Endothelial cell of umbilical vein (primary cell): Measurements from ENCODE around the gene KDM3A. TPM values are rescaled to one million over a fixed set of nuclear protein-coding genes. Genes with fewer than 3 reads are reported as not detected.

ENCODE experiments used
- BruUV-seq: library from RNA; stranded (reverse); fragments of 400-500 nt; replicated peaks from 2 replicates; lab custom pipeline; 2021; lab: Mats Ljungman, UMichigan
- CTCF ChIA-PET: fragments of 300-600, 350-600 bp; sonication (Branson Sonifier 250); formaldehyde crosslinking; loops from one replicate; lab custom pipeline; 2021; ENCODE audit warnings: antibody characterized with exemption, inconsistent platforms; lab: Charles Lee
- POLR2A ChIA-PET: fragments of 300-600, 350-600 bp; sonication (Branson Sonifier 250); formaldehyde crosslinking; loops from one replicate; lab custom pipeline; 2021; ENCODE audit warnings: antibody characterized with exemption, inconsistent platforms; lab: Charles Lee
- DNase-seq: peaks from one replicate; pipeline ENCODE4 v3.0.0-alpha.2; 2011; ENCODE audit warnings: low read depth, low spot score
- FAIRE-seq: peaks from 2 replicates; lab custom pipeline; 2011; peaks lifted over from hg19 to GRCh38; lab: Jason Lieb, UNC
- H2AFZ ChIP-seq: 2 replicates; pipeline ENCODE4 v1.6.0; 2012; ENCODE audit warnings: low read depth, low read length, control low read depth, inconsistent platforms
- H3K27ac ChIP-seq: 2 replicates; pipeline ENCODE4 v1.5.1; 2011; ENCODE audit warnings: low read depth, mild to moderate bottlenecking, control low read depth, low read length, moderate library complexity; ENCODE audit not compliant: insufficient read depth
- H3K27me3 ChIP-seq, 2 experiments: 2 replicates each; pipeline versions ENCODE4 v1.6.0 to v1.6.1; 2011; ENCODE audit warnings: low read length in 2 of 2, mixed read lengths in 1 of 2; ENCODE audit not compliant: control insufficient read depth in 2 of 2, insufficient read depth in 2 of 2
- H3K36me3 ChIP-seq, 2 experiments: 2 replicates in 1 of 2; 3 replicates in 1 of 2; pipeline ENCODE4 v1.5.1; 2011; ENCODE audit warnings: low read length in 2 of 2, mild to moderate bottlenecking in 1 of 2, moderate library complexity in 1 of 2; ENCODE audit not compliant: control insufficient read depth in 2 of 2, insufficient read depth in 2 of 2; ENCODE audit errors: extremely low read depth in 1 of 2
- H3K4me1 ChIP-seq: 3 replicates; pipeline ENCODE4 v1.5.1; 2011; ENCODE audit warnings: mild to moderate bottlenecking, low read length; ENCODE audit not compliant: control insufficient read depth, insufficient read depth; ENCODE audit errors: extremely low read depth
- H3K4me2 ChIP-seq: 2 replicates; pipeline ENCODE4 v1.6.1; 2011; ENCODE audit warnings: low read length, control low read depth, mixed read lengths; ENCODE audit not compliant: insufficient read depth
- H3K4me3 ChIP-seq, 3 experiments: fragments of 200-600 bp in 1 of 3; sonication (generic), shearing (Covaris generic) in 1 of 3; replicated peaks in 1 of 3; 2 replicates each; pipeline ENCODE4 v1.5.1; 2011 to 2016; ENCODE audit warnings: control low read depth in 3 of 3, low read length in 3 of 3, mild to moderate bottlenecking in 2 of 3, inconsistent platforms in 1 of 3, low read depth in 1 of 3, moderate library complexity in 1 of 3; ENCODE audit not compliant: insufficient read depth in 1 of 3
- H3K79me2 ChIP-seq: 2 replicates; pipeline ENCODE4 v1.6.0; 2012; ENCODE audit warnings: low read length, inconsistent platforms; ENCODE audit not compliant: control insufficient read depth, insufficient read depth
- H3K9ac ChIP-seq: replicated peaks from 2 replicates; pipeline ENCODE3; 2011; ENCODE audit warnings: low read length, control low read depth; ENCODE audit not compliant: insufficient read depth; ENCODE audit errors: extremely low read depth
- H3K9me1 ChIP-seq: replicated peaks from 3 replicates; pipeline ENCODE4 v1.6.0; 2011; ENCODE audit warnings: mild to moderate bottlenecking, low read length; ENCODE audit not compliant: control insufficient read depth, insufficient read depth; ENCODE audit errors: extremely low read depth
- H3K9me3 ChIP-seq: replicated peaks from 2 replicates; pipeline ENCODE4 v1.5.1; 2012; ENCODE audit warnings: low read length, inconsistent platforms; ENCODE audit not compliant: control insufficient read depth, insufficient read depth
- H4K20me1 ChIP-seq: replicated peaks from 2 replicates; pipeline ENCODE3; 2011; ENCODE audit warnings: mild to moderate bottlenecking, low read length; ENCODE audit not compliant: control insufficient read depth, insufficient read depth; ENCODE audit errors: extremely low read depth
- CTCF ChIP-seq, 2 donors: IDR thresholded peaks; 1 replicate in 1 of 2; 2 replicates in 1 of 2; pipeline ENCODE4 v1.5.1; 2011; ENCODE audit warnings: low read length in 2 of 2, mild to moderate bottlenecking in 2 of 2, moderate library complexity in 2 of 2, control low read depth in 1 of 2, inconsistent platforms in 1 of 2, low read depth in 1 of 2; ENCODE audit not compliant: insufficient read depth in 1 of 2; ENCODE audit errors: extremely low read depth in 1 of 2
- EZH2 ChIP-seq: IDR thresholded peaks from 2 replicates; pipeline ENCODE4 v1.6.1; 2012; ENCODE audit warnings: borderline replicate concordance, low read depth, mild to moderate bottlenecking, moderate library complexity, low read length, inconsistent platforms; ENCODE audit not compliant: severe bottlenecking
- FOS ChIP-seq: IDR thresholded peaks from 2 replicates; pipeline ENCODE4 v1.6.1; 2011; ENCODE audit warnings: mild to moderate bottlenecking, low read length, moderate library complexity, borderline replicate concordance; ENCODE audit not compliant: insufficient read depth
- GATA2 ChIP-seq: IDR thresholded peaks from 2 replicates; pipeline ENCODE4 v1.7.0; 2011; ENCODE audit warnings: low read depth, mild to moderate bottlenecking, moderate library complexity, mixed read lengths, low read length; ENCODE audit not compliant: insufficient read length, insufficient read depth
- JUN ChIP-seq: IDR thresholded peaks from 2 replicates; pipeline ENCODE4 v1.6.1; 2011; ENCODE audit warnings: borderline replicate concordance, low read depth; ENCODE audit not compliant: insufficient read length, insufficient read depth
- MAX ChIP-seq: IDR thresholded peaks from 2 replicates; pipeline ENCODE4 v1.6.1; 2011; ENCODE audit not compliant: insufficient read depth, insufficient read length
- MYC ChIP-seq: IDR thresholded peaks from one replicate; pipeline ENCODE4 v1.6.1; 2011; ENCODE audit warnings: mild to moderate bottlenecking, low read depth, low read length
- POLR2A ChIP-seq: IDR thresholded peaks from 2 replicates; pipeline ENCODE4 v1.6.1; 2012; ENCODE audit warnings: low read depth, mild to moderate bottlenecking, control low read depth, low read length
- POLR2AphosphoS5 ChIP-seq: IDR thresholded peaks from 2 replicates; pipeline ENCODE4 v1.6.1; 2012; ENCODE audit warnings: low read depth, mild to moderate bottlenecking, control low read depth, low read length, moderate library complexity; ENCODE audit not compliant: insufficient read depth
- dilution Hi-C: fragments of 300-500 bp; cut with MboI; formaldehyde crosslinking; loops from one replicate; pipeline ENCODE4 v1.15.0; 2019; ENCODE audit warnings: low sequenced_read_pairs; ENCODE audit not compliant: extremely low pct_ligation_motif_present
- intact Hi-C: fragments of 100-400 bp; cut with micrococcal nuclease; formaldehyde crosslinking; loops from one replicate; pipeline ENCODE4 v1.10.0; 2022
- polyA plus RNA-seq, 4 experiments: library from polyadenylated mRNA; depleted of rRNA in 3 of 4; stranded (reverse) in 3 of 4; unstranded in 1 of 4; fragments of >200 nt; gene quantifications; 2 replicates each; pipeline versions ENCODE4 v1.2.1 to v1.2.3, GENCODE V29; 2011 to 2012; ENCODE audit warnings: missing spikeins in 1 of 4
- total RNA-seq: library from RNA; stranded (reverse); gene quantifications from 2 replicates; pipeline ENCODE4 v1.2.3, GENCODE V29; 2021

Gene KDM3A
- total and polyA plus RNA-seq, 2 donors (not counting 3 experiments of a cell fraction or from before 2014, with no cell fraction given), result 13.5 to 29.5 TPM

- Histone ChIP-seq H2AFZ (no peak overlapping the region), H3K9me1 (no peaks in the 10 kb centered on the region), H3K4me1 (no peaks in the 10 kb centered on the region), H4K20me1 (no peaks in the 10 kb centered on the region), H3K27me3 (no peaks in the 10 kb centered on the region), H3K27ac (no peak overlapping the region), H3K9ac (no peak overlapping the region), H3K4me3 (no peak overlapping the region), H3K79me2 (no peaks in the 10 kb centered on the region), H3K36me3 (peaks cover 4 to 19% of the 10 kb centered on the region in 2 experiments), H3K9me3 (no peaks in the 10 kb centered on the region), H3K4me2 (no peak overlapping the region)
- no TSS peak for BruUV-seq
- no peak for FAIRE-seq
- dilution Hi-C loops (no loop called here), intact Hi-C loops (no loop called here)
- POLR2A ChIA-PET, result no interaction called here
- CTCF ChIA-PET, result no interaction called here
- no peak for DNase-seq
- no peak for TF ChIP-seq GATA2
These were observed 66.4 kb downstream of the KDM3A start for GRCh38 chr2:86507600-86507999.

GRCh38 chr2:86510436-86510933, 69.3 kb downstream of the KDM3A start:
- Histone ChIP-seq H4K20me1 (no peaks in the 10 kb centered on the region), H3K4me1 (no peaks in the 10 kb centered on the region), H3K36me3 (peaks cover 4 to 15% of the 10 kb centered on the region in 2 experiments), H3K79me2 (no peaks in the 10 kb centered on the region), H3K9me1 (no peaks in the 10 kb centered on the region), H3K4me3 (no peak overlapping the region), H2AFZ (no peak overlapping the region), H3K27me3 (no peaks in the 10 kb centered on the region), H3K9me3 (no peaks in the 10 kb centered on the region), H3K4me2 (no peak overlapping the region), H3K27ac (no peak overlapping the region), H3K9ac (no peak overlapping the region)
- BruUV-seq, result no TSS peak
- ChIA-PET POLR2A (no interaction called here), CTCF (no interaction called here)
- TF ChIP-seq MAX (no peak), EZH2 (no peak), MYC (no peak), CTCF (IDR thresholded peaks at IDR 0.05; ENCODE audit: extremely low read depth in 1 of 2, insufficient read depth in 1 of 2, low read depth in 1 of 2, low read length in 2 of 2) (no peak), GATA2 (no peak), FOS (no peak), POLR2A (no peak), POLR2AphosphoS5 (no peak), JUN (no peak)
- no peak for FAIRE-seq
- DNase-seq, result no peak
- intact Hi-C loops, result no loop called here
- dilution Hi-C loops, result no loop called here
